HG02938 (cell line): Measurements from ENCODE around the gene FAM13C.
"Not testable (repeated sequence)": the region's sequence is repeated elsewhere in the genome, so short reads cannot be mapped to it uniquely, and the experiment has no call there.

Source experiments
- ATAC-seq: cut with Tn5 transposase; IDR thresholded peaks from one replicate; pipeline ENCODE4 v1.9.1; 2021; ENCODE audit warnings: mild to moderate bottlenecking, moderate library complexity; ENCODE audit not compliant: unreplicated experiment

The FAM13C gene

GRCh38 chr10:59362144-59362958 is at the start of gene FAM13C:
FAM13C (minus strand) TSS chr10:59362549; CDS start chr10:59362460, 89 bp downstream.
- ATAC-seq: peak; percentile 64

- ATAC-seq: no peak
These were observed 42.9 kb upstream of the FAM13C start for GRCh38 chr10:59405235-59405634.

GRCh38 chr10:59400214-59400613 is 37.9 kb upstream of the FAM13C start:
- ATAC-seq: no peak

GRCh38 chr10:59399329-59399728 is 37.0 kb upstream of the FAM13C start:
- not testable (repeated sequence) for ATAC-seq

GRCh38 chr10:59397961-59398360 is 35.6 kb upstream of the FAM13C start:
- no peak for ATAC-seq

DNA sequence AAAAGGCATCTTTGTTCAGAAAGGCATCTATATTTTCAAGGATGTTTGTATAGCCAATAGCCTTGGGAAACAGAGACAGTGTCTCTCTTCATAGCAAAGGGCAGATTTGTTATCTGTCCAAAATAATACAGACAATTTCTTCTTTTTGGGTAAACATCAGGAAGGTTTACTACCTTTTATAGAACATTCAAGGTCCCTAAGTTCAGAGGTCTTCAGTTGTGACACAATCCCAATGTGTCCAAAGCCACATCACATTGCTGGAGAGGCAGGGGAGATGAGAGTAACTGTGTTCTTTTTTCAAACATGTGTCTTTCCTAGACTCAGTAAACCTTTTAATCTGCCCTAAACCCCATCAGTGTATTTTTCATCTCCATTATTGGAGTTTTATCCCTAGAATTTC is 33.6 kb upstream of the FAM13C start:
- ATAC-seq: no peak

- no peak for ATAC-seq
These were observed 31.0 kb upstream of the FAM13C start for GRCh38 chr10:59393349-59393748.

DNA sequence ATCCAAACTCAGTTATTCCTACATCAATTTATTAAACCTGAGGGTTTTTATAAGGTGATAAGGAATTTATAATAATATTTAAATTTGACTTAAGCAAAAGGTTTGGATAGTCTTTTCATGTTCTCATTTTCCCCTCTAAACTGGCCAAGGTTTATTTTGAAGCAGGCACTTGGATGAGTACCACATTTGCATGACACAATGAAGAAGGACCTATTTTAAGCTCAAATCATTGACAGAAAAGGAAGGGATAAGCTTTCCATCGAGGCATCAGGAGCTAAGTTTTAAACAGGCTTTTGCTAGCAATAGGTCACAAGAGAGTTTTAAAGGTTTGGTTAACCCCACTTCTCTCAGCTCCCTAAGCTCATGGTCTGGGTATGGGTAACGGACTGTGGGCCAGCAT is 28.7 kb upstream of the FAM13C start:
- ATAC-seq: no peak

- no peak for ATAC-seq
These were observed 26.3 kb upstream of the FAM13C start for GRCh38 chr10:59388671-59388976.

DNA sequence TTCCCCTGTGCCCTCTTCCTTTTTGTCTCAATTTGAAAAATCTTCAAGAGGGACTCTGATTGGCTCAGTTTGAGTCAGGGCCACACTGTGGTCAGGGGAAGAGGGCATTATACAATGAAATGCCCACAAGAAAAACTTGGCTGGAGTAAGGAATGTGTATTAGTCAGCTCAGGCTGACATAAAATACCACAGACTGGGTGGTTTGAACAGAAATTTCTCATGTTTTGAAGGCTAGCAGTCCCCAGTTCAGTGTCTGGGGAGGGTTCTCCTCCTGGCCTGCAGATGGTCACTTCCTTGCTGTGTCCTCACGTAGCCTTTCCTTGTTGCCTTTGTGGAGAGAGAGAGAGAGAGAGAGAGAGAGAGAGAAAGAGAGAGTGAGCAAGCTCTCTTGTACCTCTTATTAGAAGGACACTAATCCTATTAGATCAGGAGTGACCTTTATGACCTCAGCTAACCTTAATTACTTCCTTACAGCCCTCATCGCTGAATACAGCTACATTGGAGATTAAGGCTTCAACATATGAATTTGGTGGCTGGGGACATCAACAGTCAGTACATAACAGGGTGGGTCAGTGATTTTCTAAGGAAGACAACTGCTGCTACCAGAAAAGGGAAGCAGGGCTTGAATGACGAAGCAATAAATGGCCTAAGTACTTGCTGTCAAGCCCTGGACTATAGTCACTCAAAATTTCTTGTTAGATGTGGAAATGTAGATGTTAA is 25.8 kb upstream of the FAM13C start:
- ATAC-seq: no peak

- ATAC-seq: no peak
These were observed 22.4 kb upstream of the FAM13C start for GRCh38 chr10:59384761-59385160.

DNA sequence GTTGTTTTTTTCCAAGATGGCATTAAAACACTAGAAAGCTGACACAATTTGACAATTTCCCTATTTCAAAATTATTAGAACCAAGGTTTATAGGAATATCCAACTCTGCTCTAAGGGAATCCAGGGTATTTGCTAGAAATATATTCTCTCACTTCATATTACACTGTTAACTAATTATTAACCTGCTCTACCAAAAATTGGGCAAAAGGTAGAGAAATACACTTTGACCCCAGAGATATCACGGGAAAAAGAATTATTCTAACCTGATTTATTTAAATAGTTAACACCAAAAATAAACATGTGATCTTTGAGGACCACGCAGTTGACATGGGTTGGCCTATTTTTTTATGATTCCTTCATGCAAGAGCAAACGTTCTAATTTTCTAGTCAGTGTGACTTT is 21.6 kb upstream of the FAM13C start:
- ATAC-seq: no peak

DNA sequence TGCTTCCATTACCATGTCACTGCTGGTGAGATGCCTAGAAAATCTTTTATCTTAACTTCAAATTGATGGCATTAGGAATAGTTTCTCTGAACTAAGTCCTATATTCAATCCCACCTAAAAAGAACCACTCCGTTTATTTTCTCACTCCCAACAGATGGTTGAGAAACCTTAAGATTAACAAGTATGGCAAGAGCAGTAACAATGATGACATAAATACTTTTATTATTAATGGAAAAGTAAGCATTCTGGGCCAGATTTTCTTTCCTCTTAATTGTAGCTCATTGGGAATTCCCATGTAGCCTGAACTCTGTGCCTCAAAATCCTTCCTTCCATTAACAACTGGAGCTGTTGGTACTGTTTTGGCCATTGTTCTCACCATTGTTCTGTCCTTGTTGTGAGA is 21.1 kb upstream of the FAM13C start:
- ATAC-seq: no peak

- no peak for ATAC-seq
These were observed 20.5 kb upstream of the FAM13C start for GRCh38 chr10:59382831-59383295.

DNA sequence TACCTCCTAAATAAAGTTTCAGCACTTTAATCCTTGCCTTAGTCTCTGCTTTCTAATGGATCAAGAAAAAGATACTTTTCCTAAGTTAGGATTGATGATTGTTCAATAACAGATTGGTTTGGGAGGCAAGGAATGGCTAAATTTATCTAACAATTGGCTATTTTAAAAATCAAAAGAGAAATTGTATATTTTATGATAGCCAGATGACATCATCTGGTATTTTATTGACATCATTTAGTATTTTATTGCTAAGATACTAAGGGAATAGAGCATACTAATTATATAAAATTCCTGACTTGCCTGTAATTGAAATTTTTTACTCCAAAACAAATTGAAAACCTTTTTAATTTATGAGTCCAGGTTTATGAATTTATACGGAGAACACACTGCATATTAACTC is 19.3 kb upstream of the FAM13C start:
- ATAC-seq: no peak

GRCh38 chr10:59376846-59377245 is 14.5 kb upstream of the FAM13C start:
- ATAC-seq: no peak

DNA sequence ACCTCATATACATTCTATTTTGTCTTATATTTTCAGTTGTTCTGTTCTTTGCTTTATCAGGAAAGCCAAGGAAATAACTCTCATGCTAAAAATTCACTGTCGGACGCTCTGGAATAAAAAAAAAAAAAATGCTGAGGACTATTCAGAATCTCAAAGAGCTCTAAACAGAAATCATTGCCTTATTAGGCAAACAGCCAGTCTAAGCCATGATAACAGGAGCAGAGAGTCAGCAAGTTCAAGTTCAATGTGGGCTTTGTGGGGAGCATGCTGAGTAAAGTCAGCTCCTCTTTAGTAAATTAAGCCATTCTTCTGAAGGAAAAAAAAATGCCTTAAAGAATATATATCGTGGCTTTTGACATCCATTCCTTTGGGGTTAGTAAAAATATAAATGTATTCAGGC is 13.6 kb upstream of the FAM13C start:
- ATAC-seq: no peak

- ATAC-seq: no peak
These were observed 12.6 kb upstream of the FAM13C start for GRCh38 chr10:59374916-59375315.

DNA sequence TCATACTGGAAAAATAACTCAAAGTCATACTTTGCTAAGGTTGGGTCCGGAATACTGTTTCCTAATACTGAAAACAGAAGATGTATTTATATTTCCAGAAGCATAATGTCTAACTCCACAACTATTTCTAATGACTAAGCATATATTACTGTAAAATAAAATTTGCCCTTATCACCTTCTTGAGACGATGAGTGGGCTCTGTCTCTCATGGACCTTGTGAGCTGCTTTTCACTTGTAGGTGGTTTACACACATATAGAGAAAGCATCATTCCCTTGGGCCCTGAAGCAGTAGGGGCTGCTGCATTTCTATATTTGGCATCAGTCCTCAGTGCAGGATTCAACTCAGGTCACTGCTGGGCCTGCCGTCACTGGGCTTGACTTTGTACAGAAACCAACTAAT is 10.7 kb upstream of the FAM13C start:
- ATAC-seq: no peak

- ATAC-seq: no peak
These were observed 10.2 kb upstream of the FAM13C start for GRCh38 chr10:59372543-59372942.

DNA sequence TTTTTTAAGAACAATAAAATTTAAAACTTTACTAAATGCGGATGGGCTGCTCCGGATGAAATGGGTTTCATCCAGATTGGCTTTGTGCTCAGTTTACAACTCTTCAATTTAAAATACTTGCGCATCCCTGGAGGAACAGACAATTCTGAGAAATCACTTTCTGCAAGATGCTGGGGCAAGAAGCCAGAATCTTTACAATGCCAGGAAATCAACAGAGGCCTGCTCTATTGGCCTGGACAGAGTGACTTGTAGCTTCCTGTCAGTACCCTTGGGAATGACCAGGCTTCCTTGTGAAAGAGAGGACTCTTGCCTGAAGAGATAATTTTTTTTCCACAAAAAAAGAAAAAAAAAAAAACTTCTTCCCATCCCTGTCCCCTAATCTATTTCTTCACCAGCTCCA is 3.9 kb upstream of the FAM13C start:
- ATAC-seq: no peak

DNA sequence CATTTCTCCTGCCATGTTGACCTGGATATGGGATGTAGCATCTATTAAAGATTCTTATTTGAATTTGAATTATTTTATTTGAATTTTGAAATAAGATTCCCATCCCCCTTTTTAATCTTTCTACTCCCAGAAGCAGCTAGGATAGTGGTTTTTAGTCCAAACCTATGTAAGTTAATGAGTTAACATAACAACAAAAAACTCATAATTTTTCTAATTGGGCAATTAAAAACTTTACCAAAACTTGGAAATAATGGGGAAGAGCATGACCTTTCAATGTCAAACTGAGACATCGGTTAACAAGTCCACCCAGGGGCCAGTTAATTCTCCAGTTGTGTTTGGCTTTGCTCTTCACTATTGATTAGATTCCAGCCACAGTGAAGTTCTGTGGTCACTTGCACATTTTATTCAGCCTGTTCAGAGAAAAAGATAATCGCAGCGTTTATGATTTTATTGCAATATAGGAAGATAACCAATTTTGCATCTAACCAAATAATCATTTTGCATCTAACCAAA is 1.2 kb upstream of the FAM13C start:
- no peak for ATAC-seq
